CD4-positive, alpha-beta T cell treated with Interleukin-6 at 100 ng/mL for 8 hours (primary cell): Measurements from ENCODE around the gene ACP1.
A peak's percentile ranks its signal among the peaks of the same experiment; 100 is the strongest.

Source experiments
- DNase-seq: peaks from one replicate; pipeline ENCODE4 v3.0.0-alpha.2; 2020; ENCODE audit warnings: mixed read lengths, low spot score

Gene ACP1

DNA sequence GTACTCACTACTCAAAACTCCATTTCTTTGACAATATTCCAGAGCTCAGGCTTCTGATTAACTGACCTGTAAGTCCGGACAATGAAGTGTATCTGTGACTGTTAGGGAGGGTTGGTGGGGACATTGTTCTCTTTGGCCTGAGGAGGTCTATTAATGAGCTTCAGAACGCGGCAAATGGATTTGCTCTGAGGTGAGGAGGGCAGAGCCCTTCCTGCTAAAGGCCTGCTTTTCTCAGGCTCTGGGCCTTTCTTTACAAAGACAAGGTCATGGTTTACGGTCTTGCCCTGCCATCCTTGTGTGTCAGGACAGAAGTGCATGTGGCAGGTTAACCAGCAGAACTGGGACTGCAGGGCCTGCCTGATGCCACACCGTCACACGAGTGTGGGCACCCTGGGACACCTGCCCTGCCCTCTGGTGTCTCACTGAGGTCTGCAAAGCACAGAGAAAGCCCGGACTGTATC is 15.9 kb downstream of the ACP1 start:
- DNase-seq = no peak

DNA sequence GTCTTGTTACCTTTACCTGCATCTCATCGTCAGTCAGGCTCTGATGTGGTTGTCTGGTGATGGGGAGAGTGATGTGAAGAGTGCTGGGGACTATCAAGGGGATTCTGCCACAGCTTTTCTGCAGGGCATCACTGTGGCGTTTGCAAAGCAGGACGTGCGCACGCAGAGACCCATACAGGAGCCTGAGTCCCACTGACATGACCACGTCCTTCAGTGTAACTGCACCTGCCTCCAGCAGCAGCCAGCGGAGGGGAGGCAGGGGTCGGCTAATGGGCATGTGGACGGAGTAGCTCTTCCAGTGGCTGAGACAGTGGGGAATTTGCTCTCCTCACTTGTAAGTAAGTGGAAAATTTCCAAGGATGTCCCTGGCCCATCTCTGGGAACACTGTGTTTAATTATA is 16.6 kb downstream of the ACP1 start:
- DNase-seq = no peak

GRCh38 chr2:282371-283263 is 17.9 kb downstream of the ACP1 start:
- no peak for DNase-seq

DNA sequence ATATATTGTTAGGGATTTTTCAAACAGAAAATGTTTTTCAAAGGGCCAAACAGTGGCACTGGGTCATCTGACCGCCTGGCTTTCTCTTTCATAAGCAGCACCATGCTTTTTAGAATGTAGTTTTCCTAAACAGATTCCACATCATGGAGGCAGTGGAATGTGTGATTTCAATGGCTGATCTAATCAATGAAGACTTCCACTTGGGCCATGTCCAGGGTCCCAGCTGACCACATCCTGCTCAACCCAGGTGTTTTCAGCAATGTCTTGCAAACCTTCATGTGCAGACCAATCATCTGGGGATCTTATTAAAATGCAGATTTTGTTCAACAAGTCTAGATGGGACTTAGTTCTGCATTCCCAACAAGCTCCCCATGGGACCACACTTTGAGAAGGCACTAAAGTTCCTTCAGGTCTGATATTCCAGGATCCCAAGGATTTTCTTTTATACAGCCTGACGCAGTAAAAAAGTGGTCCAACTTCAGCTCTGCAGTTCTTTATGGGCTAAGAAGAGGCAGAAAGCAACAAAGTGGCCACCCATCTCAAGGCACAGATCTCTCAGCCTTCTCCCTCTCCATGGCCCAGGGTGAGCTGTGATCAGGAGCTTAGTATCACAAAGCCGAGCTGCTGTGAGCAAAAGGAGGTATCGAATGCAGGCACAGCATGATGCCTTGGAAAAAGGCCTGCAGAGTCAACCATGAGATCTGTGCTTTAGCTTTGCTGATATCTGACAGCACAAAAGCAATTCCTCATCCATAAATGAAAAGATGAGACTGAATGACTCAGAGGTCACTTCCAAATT is 19.4 kb downstream of the ACP1 start:
- DNase-seq = no peak

- DNase-seq = no peak
Measured at GRCh38 chr2:284896-285492, 20.2 kb downstream of the ACP1 start.

GRCh38 chr2:285531-285930 is 20.8 kb downstream of the ACP1 start:
- DNase-seq = no peak

GRCh38 chr2:286035-286434 is 21.3 kb downstream of the ACP1 start:
- DNase-seq = no peak

GRCh38 chr2:286774-287392 is 22.1 kb downstream of the ACP1 start:
- DNase-seq = no peak

- DNase-seq = no peak
Measured at GRCh38 chr2:287471-287885, 22.7 kb downstream of the ACP1 start.

- no peak for DNase-seq
Measured at GRCh38 chr2:287911-288757, 23.4 kb downstream of the ACP1 start, which contains the start of gene ALKAL2. ALKAL2 (minus strand) TSS chr2:288091; CDS start chr2:287835, 256 bp downstream.

DNA sequence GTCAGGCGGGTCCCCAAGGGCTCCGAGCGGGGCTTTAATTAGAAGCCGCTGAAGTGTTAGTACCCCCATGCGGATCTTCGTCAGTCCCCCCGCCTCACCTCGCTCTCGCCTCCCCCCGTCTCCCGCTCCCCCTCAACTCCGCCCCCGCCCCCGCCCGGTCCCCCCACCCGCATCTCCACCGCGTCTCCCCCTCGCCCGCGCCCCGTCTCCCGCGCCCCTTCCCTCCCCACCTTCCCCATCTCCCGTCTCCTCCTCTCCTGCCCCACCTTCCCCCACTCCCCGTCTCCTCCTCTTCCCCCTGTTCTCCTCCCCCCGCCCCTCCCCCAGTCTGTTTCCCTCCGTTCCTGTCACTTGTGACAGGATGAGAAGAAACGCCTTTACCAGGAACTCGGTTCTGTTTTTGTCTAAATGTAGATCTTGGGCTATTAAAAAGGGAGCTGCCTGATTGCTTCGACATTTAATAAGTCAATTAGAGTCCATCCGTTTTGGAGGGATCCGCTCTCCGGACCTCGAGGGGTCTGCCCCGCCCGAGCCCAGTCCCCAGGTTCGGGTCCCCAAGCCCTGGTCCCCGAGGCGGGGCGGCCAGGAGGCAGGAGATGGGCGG is 24.1 kb downstream of the ACP1 start:
- no peak for DNase-seq

GRCh38 chr2:289362-290089 is 24.8 kb downstream of the ACP1 start:
- no peak for DNase-seq

- DNase-seq = peak; percentile 36
Measured at GRCh38 chr2:290090-290722, 25.5 kb downstream of the ACP1 start.

DNA sequence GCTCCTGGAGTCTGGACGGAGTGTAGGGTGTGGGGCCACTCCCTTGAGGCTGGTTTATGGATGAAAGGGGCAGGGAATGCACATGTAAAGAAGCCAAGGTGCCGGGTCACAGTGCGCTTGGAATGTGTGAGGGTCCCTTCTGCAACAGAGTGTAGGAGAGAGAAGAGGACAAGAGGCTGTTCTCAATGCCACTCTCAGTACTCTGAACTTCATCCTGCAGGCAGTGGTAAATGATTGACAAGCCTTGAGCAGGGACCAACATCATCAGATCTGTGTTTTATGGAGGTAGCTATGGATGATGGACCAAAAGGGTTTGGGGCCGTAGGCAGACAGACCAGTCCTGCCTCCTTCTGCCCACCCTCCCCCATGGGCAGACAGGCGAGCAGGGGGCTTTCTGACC is 30.3 kb downstream of the ACP1 start:
- no peak for DNase-seq

GRCh38 chr2:296354-296753 is 31.6 kb downstream of the ACP1 start:
- no peak for DNase-seq

DNA sequence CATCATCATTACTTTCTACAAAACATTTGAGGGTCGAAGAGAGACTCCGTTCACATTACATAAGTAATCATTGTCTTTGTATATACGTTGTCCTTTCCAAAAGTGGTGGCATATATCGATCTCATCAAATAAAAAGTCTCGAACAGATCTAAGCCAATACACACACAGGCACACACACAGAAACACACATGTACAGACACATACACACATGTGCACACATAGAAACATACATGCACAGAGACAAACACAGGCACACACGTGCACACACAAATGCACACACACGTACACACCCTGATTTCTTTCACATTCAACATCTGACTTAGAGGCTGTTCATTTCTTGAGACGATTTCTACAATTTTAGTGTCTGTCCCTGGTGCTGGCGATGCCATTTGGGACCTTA is 40.6 kb downstream of the ACP1 start:
- no peak for DNase-seq

DNA sequence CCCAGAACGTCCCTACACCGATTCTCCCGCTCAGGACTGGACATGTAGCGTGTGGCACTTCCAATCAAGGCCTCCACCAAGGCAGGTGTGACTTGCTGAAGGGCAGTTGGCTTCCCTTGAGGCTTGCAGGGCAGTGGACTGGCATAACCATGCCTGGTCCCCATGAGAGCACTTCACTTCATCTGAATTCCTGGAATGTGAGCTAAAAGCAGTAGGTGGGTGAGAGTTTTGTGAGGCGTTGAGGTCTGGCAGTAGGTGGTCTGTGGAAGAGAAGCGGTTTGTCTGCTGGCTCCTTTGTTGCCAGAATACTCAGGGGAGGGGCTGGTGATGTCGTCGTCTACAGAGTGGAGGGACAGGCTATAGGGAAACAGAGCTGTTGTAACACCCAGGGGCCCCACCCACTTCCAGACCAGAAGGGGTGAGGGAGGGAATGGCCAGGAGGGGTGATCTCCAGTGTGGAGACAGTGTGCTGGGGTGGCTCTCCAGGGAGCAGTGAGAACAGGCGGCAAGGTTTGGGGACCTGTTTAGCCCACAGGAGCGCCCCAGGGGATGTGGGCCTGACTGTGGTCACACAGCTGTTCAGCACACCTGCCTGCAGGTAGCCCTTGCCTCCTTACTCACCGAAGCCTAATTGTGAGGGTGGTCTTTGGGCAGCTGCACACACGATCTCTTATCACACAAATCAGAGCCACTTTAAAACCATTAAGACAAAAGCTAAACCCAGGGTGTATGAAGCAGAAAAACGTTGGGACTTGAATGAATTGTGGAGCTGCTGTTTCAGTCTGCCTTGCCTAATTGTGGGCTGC is 44.6 kb downstream of the ACP1 start:
- DNase-seq = no peak

GRCh38 chr2:309954-310510 is 45.3 kb downstream of the ACP1 start:
- no peak for DNase-seq
